ENCODE measurements around the gene SLC19A3.

Gene SLC19A3

GRCh38 chr2:227716501-227716900 lies 1.3 kb downstream of the SLC19A3 start:
- no peak for DNase-seq (ENCODE audit: low spot score)
- no peak for TF ChIP-seq CTCF (IDR thresholded peaks at IDR 0.05; ENCODE audit: extremely low read depth, missing control alignments)

DNA sequence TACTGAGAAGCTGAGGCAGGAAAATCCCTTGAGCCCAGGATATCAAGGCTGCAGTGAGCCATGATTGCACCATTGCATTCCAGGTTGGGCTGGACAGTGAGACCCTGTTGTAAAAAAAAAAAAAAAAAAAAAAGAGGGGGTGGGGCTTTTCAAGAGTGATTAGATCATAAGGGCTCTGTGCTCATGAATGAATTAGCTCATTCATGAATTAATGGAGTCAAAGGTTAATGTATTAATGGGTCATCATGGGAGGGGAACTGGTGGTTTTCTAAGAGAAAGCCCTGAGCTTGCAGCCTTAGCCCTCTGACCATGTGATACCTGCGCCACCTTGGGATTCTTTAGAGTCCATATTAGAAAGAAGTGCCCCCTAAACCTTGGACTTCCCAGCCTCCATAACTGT lies 4.5 kb downstream of the SLC19A3 start:
- no peak for TF ChIP-seq CTCF (IDR thresholded peaks at IDR 0.05; ENCODE audit: extremely low read depth, missing control alignments)

GRCh38 chr2:227710986-227711385 lies 6.8 kb downstream of the SLC19A3 start:
- no peak for DNase-seq (ENCODE audit: low spot score)
- no peak for TF ChIP-seq CTCF (IDR thresholded peaks at IDR 0.05; ENCODE audit: extremely low read depth, missing control alignments)

More for the DNA sequence above, 4.5 kb downstream of the SLC19A3 start:
- no peak for DNase-seq (ENCODE audit: low spot score)

- DNase-seq (ENCODE audit: low spot score): no peak
- no peak for TF ChIP-seq CTCF (IDR thresholded peaks at IDR 0.05; ENCODE audit: extremely low read depth, missing control alignments)
Observed at GRCh38 chr2:227707390-227707789, 10.4 kb downstream of the SLC19A3 start.

GRCh38 chr2:227706859-227707258 lies 11.0 kb downstream of the SLC19A3 start:
- DNase-seq (ENCODE audit: low spot score): no peak
- TF ChIP-seq CTCF (IDR thresholded peaks at IDR 0.05; ENCODE audit: extremely low read depth, missing control alignments): no peak

DNA sequence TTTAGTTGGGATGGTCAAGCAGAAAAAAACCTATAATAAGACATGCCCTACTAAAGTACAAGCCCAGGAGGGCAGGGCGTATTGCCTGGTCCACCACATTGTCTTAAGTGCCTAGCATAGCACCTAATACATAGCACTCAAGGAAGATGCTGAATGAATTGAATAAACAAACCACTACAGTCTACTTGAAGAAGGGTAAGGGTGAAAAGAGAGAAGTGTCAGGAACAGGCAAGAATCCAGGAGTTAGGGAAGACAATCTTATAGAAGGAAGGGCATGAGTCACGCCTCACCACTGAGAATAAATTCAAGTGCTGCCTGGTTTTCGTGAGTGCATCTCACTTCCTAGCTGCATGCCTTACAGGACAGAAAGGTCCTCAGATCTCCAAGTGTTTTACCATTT lies 13.9 kb downstream of the SLC19A3 start:
- no peak for DNase-seq (ENCODE audit: low spot score)
- no peak for TF ChIP-seq CTCF (IDR thresholded peaks at IDR 0.05; ENCODE audit: extremely low read depth, missing control alignments)

GRCh38 chr2:227703280-227703732 lies 14.5 kb downstream of the SLC19A3 start:
- no peak for TF ChIP-seq CTCF (IDR thresholded peaks at IDR 0.05; ENCODE audit: extremely low read depth, missing control alignments)
- no peak for DNase-seq (ENCODE audit: low spot score)
